ENCODE results near the gene TLE7. TPM values are rescaled to one million over a fixed set of nuclear protein-coding genes. Genes with fewer than 3 reads are reported as not detected.

TLE7 gene
- total RNA-seq, 1 donor from 2014 or later = not detected

GRCh38 chr16:71412270-71413160 is 29.3 kb downstream of the TLE7 start:
- DNase-seq (ENCODE audit: low spot score) = peak; percentile 70

- no peak for DNase-seq (ENCODE audit: low spot score)
These were observed 31.7 kb downstream of the TLE7 start for GRCh38 chr16:71410146-71410545.

- DNase-seq (ENCODE audit: low spot score) = peak; percentile 4
These were observed 32.7 kb downstream of the TLE7 start for GRCh38 chr16:71409011-71409775.

GRCh38 chr16:71408536-71408935 is 33.3 kb downstream of the TLE7 start:
- no peak for DNase-seq (ENCODE audit: low spot score)

DNA sequence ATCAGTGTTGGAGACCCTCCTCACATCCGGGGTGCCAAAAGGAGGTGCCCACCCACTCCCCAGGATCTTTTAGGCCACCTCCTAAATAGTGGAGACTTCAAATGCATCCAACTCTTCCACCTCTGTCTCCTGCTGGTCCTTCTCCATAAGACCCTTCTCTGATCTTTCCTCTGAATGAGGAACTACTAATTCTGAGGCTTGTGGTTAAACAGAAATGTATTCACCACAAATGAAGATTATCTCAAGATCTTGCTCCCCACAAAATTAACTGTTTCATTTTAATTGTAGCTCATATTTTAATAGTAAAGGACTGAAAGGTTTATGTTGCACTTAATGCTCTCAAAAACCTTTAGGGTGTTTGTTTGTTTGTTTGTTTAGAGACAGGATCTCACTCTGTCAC is 34.1 kb downstream of the TLE7 start:
- no peak for DNase-seq (ENCODE audit: low spot score)

DNA sequence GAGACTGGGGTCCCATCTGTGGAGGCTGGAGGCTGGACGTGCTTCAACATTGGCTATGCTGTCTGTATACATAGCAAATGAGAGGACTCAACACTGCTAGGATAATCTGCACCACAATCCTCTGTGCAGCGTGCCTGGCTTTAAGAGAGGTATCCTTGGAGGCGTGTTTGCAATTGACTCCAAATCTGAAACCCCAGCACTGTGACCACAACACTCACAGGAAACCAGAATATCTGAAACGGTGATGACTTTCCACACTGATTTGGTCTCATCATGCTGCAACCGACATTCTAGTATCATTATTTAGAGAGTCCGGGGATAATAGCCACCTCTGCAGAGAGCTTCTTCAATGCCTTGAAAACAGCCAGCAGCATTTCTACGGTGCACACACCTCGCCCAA is 35.1 kb downstream of the TLE7 start:
- DNase-seq (ENCODE audit: low spot score) = no peak

DNA sequence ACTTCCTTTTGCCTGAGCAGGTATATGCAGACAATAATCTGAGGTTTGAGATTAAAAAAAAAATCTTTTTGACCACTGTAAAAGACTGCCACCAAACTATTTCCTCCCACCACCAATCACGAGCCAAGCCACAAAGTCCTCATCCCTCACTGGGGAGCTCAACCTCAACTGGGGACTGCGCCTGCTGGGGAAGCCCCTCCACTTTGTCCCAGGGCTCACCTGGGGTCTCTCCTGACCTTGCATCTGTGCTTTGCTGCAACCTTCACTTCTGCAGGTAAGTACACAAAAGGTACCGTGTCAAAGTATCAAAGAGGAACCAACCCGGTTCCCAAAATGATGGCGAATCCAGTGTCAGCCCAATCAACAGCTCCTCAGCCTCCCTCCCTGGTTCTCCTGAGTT is 35.5 kb downstream of the TLE7 start:
- DNase-seq (ENCODE audit: low spot score) = no peak

GRCh38 chr16:71404364-71404763 is 37.5 kb downstream of the TLE7 start:
- no peak for DNase-seq (ENCODE audit: low spot score)

- no peak for DNase-seq (ENCODE audit: low spot score)
These were observed 39.2 kb downstream of the TLE7 start for GRCh38 chr16:71402674-71403073.

GRCh38 chr16:71402007-71402406 is 39.8 kb downstream of the TLE7 start:
- no peak for DNase-seq (ENCODE audit: low spot score)

GRCh38 chr16:71399801-71400563 is 41.9 kb downstream of the TLE7 start:
- DNase-seq (ENCODE audit: low spot score) = no peak

DNA sequence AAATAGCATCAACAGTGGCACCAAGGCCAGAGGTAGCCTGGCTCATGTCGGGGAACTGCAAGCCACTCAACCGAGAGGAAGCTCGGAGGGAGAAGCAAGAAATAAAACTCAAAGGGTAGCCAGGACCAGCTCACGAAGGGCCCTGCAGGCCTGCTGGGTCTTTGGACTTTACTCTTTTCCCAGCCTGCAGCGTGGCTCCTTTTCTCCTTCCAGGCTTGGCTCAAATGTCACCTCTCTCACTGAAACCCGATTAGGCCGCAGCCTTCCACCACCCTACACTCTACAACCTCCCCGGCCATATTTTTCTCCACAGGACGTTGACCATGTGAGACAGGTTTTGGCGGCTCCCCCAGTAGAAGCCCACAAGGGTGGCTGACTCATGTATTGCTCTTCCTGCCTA is 45.3 kb downstream of the TLE7 start:
- no peak for DNase-seq (ENCODE audit: low spot score)

- no peak for DNase-seq (ENCODE audit: low spot score)
These were observed 52.5 kb downstream of the TLE7 start for GRCh38 chr16:71389330-71389729.

DNA sequence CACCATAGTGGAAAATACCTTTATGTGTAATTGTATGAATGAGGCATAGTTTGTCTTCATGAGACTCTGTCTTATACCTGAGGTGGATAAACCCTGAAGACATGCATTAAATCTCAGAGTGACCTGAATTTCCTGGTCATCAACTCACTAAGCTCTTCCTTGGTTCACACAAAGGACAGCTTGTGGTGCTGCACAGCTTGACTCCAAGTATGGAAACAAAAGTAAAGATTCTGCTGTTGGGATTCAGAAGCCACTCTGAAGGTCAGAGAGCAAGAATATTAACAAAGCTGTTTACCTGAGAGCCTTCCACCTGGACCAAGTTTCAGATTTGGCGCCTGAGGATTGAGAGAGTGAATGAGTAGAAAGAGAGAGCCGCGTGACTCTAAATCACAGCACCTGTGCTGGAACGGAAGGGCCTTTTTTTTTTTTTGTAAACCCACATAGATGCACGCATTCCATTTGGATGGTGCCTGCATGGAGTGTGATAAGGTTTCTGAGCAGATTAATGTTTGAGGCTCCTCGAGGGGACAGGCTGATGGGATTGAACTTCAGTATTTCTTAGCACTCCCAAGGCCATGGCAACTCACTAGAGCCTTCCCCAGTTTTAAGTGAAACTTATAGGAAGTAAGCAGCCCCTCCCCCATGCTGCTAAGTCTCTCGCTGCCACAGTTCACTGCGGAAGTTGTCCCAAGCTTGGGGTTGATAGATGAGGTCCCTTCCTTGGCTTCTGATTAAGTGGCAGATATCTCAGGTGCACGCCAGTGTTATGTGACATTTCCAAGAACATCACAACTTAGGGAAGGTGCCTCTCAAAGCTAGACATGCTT is 54.6 kb downstream of the TLE7 start:
- DNase-seq (ENCODE audit: low spot score) = no peak

- no peak for DNase-seq (ENCODE audit: low spot score)
These were observed 57.7 kb downstream of the TLE7 start for GRCh38 chr16:71384073-71384724.

DNA sequence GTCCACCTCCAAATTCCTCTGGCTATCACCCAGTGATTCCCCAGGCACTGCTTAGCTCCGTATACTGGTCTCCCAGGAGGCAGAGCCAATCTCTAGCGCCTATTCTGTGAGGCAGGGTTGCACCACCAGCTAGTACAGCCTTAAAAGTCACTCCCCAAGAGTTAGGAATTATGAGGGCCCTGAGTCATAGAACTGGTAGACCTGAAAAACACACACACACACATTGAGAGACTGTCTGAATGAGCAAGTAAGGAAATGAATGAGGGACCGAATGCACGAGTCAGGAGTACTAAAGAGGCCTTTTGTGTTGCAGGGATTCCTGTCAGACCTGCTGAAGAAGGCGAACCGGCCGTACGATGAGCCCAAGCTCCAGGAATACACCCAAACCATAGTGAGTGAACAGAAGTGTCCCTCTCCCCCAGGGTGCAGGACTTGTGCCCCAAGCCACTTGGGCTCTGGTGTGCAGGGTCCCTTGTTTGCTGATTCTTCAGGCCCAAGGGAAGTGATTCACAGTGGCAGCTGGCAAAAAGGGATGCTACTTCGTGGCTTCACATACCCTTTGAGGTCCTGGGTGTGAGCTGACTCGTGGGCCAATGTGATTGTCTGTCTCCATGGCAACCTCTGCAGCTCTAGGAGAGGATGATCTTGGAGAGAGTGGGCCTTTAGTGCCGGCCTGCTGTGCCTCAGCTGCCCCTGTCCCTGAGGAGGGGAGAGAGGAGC is 58.6 kb downstream of the TLE7 start:
- DNase-seq (ENCODE audit: low spot score) = peak; percentile 36

DNA sequence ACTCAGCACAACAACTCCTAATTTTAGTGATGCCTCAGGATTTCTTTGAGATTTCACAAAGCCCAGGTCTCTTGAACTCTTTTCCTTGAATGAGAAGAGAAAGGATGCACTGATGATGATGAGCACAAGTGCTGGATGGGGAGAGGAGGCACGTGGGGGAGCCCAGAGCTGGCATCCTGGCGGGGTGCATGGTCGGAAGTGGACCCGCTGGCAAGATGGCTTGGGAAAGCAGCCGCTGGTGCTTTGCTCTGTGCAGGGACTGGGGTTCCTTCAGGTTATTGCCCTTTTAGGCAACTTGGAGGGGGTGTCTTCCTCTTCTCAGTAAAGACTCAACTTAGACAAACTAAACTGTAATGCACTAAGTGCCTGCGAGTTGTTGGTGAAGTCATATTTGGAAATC is 61.0 kb downstream of the TLE7 start:
- no peak for DNase-seq (ENCODE audit: low spot score)

Data from umbilical cord (tissue), 2 donors.